K562 (cell line): ENCODE data around the gene PPP4R1. TPM values are rescaled to one million over a fixed set of nuclear protein-coding genes. Genes with fewer than 3 reads are reported as not detected.
A peak's percentile ranks its signal among the peaks of the same experiment; 100 is the strongest.

ENCODE experiments used
- DDX20 ChIP-seq: fragments of 450-650 bp; IDR thresholded peaks from 2 replicates; pipeline ENCODE4 v1.6.1; 2016; ENCODE audit warnings: missing genetic modification characterization, low read depth, mild to moderate bottlenecking, missing compliant biosample characterization, moderate library complexity
- E2F4 ChIP-seq: sonication (generic); formaldehyde crosslinking; IDR thresholded peaks from 2 replicates; pipeline ENCODE4 v1.8.0; 2022; ENCODE audit warnings: mild to moderate bottlenecking, low read depth, missing genetic modification reagents
- EP400 ChIP-seq: fragments of 450-650 bp; IDR thresholded peaks from 2 replicates; pipeline ENCODE4 v1.6.1; 2017; ENCODE audit warnings: antibody characterized with exemption, mild to moderate bottlenecking, moderate library complexity
- ETV6 ChIP-seq, 3 experiments: fragments of 150-350 bp in 1 of 3; sonication (generic) in 1 of 3; formaldehyde crosslinking in 1 of 3; IDR thresholded peaks; 2 replicates each; pipeline versions ENCODE4 v1.6.1 to v1.8.0; 2014 to 2022; ENCODE audit warnings: borderline replicate concordance in 2 of 3, low read depth in 2 of 3, antibody characterized with exemption in 1 of 3, low read length in 1 of 3, mild to moderate bottlenecking in 1 of 3, missing genetic modification reagents in 1 of 3
- NR2C1 ChIP-seq, 2 experiments: fragments of 450-650 bp; IDR thresholded peaks; 2 replicates each; pipeline ENCODE4 v1.6.1; 2017; ENCODE audit warnings: mild to moderate bottlenecking in 2 of 2, antibody characterized with exemption in 1 of 2, inconsistent platforms in 1 of 2, missing compliant biosample characterization in 1 of 2, missing genetic modification characterization in 1 of 2
- POLR2AphosphoS2 ChIP-seq: IDR thresholded peaks from 2 replicates; pipeline ENCODE4 v1.6.1; 2012; ENCODE audit warnings: low read length, improper control_type of control experiment
- RBM17 ChIP-seq: fragments of 200-400 bp; formaldehyde crosslinking; IDR thresholded peaks from 2 replicates; pipeline ENCODE4 v1.6.1; 2017; ENCODE audit warnings: low read depth, mild to moderate bottlenecking, low read length, borderline replicate concordance
- RUNX1 ChIP-seq: sonication (generic); IDR thresholded peaks from 2 replicates; pipeline ENCODE4 v1.6.1; 2016; ENCODE audit warnings: antibody characterized with exemption, low read depth
- THRB ChIP-seq: fragments of 450-650 bp; formaldehyde crosslinking; conservative IDR thresholded peaks from 2 replicates; pipeline ENCODE4 v1.4.0; 2022; ENCODE audit warnings: mild to moderate bottlenecking, missing genetic modification characterization
- ZBTB17 ChIP-seq: fragments of 450-650 bp; formaldehyde crosslinking; IDR thresholded peaks from 2 replicates; pipeline ENCODE4 v1.4.0; 2020; ENCODE audit warnings: mild to moderate bottlenecking
- ZNF449 ChIP-seq: fragments of 250-450 bp; sonication (Bioruptor Pico); IDR thresholded peaks from 2 replicates; pipeline ENCODE4 v1.8.0; 2022; ENCODE audit warnings: moderate library complexity, mild to moderate bottlenecking, inconsistent platforms
- ZNF766 ChIP-seq: fragments of 200-800 bp; sonication (Bioruptor generic); conservative IDR thresholded peaks from 2 replicates; pipeline ENCODE4 v1.6.1; 2016; ENCODE audit warnings: missing genetic modification characterization, missing compliant biosample characterization
- polyA plus RNA-seq, 8 experiments: library from polyadenylated mRNA; depleted of rRNA in 4 of 8; stranded (reverse) in 5 of 8; unstranded in 3 of 8; fragments of >200 nt; fragmentation: Nextera tagmentation in 2 of 8; fragmentation: Illumina TruSeq in 1 of 8; extraction: Ambion mirVana in 2 of 8; extraction: Trizol in 1 of 8; gene quantifications; 2 replicates each; pipeline versions ENCODE4 v1.2.1 to v1.2.3, GENCODE V29; 2011 to 2014; ENCODE audit warnings: inconsistent platforms in 1 of 8, missing spikeins in 1 of 8
- total RNA-seq, 7 experiments: library from RNA; depleted of rRNA in 6 of 7; stranded (reverse); fragments of >200 nt in 6 of 7; fragmentation: Illumina TruSeq in 2 of 7; extraction: Trizol in 2 of 7; gene quantifications; 2 replicates each; pipeline versions ENCODE4 v1.2.1 to v1.2.3, GENCODE V29; 2011 to 2021; ENCODE audit warnings: low replicate concordance in 1 of 7
- TF ChIP-seq, protein P1 (sequence below), 2 experiments: fragments of 450-650 bp; IDR thresholded peaks; 2 replicates each; pipeline ENCODE4 v1.6.1; 2018; ENCODE audit warnings: mild to moderate bottlenecking in 2 of 2, low read depth in 1 of 2; ENCODE audit not compliant: partially characterized antibody in 2 of 2
- TF ChIP-seq, protein P2 (sequence below), 2 experiments: fragments of 250-450 bp in 1 of 2; fragments of 450-650 bp in 1 of 2; sonication (Bioruptor Pico) in 1 of 2; IDR thresholded peaks; 2 replicates each; pipeline versions ENCODE4 v1.6.1 to v1.8.0; 2016 to 2021; ENCODE audit warnings: mild to moderate bottlenecking in 2 of 2, moderate library complexity in 2 of 2, missing compliant biosample characterization in 1 of 2, missing genetic modification characterization in 1 of 2
- TF ChIP-seq, protein P3 (sequence below): fragments of 250-450 bp; sonication (Bioruptor Pico); IDR thresholded peaks from 2 replicates; pipeline ENCODE4 v1.8.0; 2021; ENCODE audit warnings: moderate library complexity, mild to moderate bottlenecking, inconsistent platforms

The PPP4R1 gene
- total and polyA plus RNA-seq, 9 of the 15 experiments (the other 6 are each of a cell fraction or from before 2014, with no cell fraction given), result 23.5 to 136 (median 84.5) TPM

DNA sequence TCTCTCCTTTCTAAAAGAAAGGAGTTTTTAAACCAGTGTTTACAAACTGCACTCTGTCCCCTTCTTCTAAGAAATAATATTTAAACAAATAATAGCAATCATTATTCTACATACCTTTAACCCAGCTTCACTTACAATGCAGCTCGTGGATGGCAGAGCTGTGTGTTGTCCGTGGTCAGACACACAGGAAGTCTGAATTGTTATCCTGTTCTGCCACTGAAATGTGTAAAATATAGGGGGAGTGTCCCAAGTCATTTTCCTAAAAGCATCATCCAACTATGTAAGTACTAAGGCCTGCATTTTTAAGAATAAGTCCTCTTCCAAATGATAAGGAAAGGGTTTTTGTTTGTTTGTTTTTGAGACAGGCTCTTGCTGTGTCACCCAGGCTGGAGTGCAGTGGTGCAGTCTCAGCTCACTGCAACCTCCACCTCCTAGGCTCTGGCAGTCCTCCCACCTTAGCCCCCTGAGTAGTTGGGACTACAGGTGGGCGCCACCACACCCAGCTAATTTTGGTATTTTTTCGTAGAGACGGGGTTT, 2.7 kb upstream of the PPP4R1 start (continued):
- TF ChIP-seq THRB (no peak), ZNF766 (CRISPR knock-in tag) (0 out of 2 replicates have a peak, but pooled peaks have one; percentile 38), RBM17 (no peak), DDX20 (tag) (no peak), NR2C1 (IDR thresholded peaks at IDR 0.05) (no peak), NR2C1 (tag; IDR thresholded peaks at IDR 0.05) (no peak), E2F4 (CRISPR knock-in tag) (no peak), ZNF449 (CRISPR knock-in tag) (no peak), ZBTB17 (CRISPR knock-in tag) (peak; percentile 15; the same call in 1 of the 2 replicates), RUNX1 (no peak), POLR2AphosphoS2 (no peak), EP400 (no peak), ETV6 (IDR thresholded peaks at IDR 0.05; ENCODE audit: borderline replicate concordance in 1 of 2, low read depth in 2 of 2, low read length in 1 of 2) (no peak), ETV6 (CRISPR knock-in tag; IDR thresholded peaks at IDR 0.05; ENCODE audit: borderline replicate concordance) (no peak)
- TF ChIP-seq, protein P1, sequence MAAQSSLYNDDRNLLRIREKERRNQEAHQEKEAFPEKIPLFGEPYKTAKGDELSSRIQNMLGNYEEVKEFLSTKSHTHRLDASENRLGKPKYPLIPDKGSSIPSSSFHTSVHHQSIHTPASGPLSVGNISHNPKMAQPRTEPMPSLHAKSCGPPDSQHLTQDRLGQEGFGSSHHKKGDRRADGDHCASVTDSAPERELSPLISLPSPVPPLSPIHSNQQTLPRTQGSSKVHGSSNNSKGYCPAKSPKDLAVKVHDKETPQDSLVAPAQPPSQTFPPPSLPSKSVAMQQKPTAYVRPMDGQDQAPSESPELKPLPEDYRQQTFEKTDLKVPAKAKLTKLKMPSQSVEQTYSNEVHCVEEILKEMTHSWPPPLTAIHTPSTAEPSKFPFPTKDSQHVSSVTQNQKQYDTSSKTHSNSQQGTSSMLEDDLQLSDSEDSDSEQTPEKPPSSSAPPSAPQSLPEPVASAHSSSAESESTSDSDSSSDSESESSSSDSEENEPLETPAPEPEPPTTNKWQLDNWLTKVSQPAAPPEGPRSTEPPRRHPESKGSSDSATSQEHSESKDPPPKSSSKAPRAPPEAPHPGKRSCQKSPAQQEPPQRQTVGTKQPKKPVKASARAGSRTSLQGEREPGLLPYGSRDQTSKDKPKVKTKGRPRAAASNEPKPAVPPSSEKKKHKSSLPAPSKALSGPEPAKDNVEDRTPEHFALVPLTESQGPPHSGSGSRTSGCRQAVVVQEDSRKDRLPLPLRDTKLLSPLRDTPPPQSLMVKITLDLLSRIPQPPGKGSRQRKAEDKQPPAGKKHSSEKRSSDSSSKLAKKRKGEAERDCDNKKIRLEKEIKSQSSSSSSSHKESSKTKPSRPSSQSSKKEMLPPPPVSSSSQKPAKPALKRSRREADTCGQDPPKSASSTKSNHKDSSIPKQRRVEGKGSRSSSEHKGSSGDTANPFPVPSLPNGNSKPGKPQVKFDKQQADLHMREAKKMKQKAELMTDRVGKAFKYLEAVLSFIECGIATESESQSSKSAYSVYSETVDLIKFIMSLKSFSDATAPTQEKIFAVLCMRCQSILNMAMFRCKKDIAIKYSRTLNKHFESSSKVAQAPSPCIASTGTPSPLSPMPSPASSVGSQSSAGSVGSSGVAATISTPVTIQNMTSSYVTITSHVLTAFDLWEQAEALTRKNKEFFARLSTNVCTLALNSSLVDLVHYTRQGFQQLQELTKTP (IDR thresholded peaks at IDR 0.05; ENCODE audit: low read depth in 1 of 2, partially characterized antibody in 2 of 2), result no peak
- TF ChIP-seq, protein P2, sequence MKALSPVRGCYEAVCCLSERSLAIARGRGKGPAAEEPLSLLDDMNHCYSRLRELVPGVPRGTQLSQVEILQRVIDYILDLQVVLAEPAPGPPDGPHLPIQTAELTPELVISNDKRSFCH (CRISPR knock-in tag; IDR thresholded peaks at IDR 0.05), result no peak
- TF ChIP-seq, protein P2 (tag; IDR thresholded peaks at IDR 0.05), result no peak
- TF ChIP-seq, protein P3, sequence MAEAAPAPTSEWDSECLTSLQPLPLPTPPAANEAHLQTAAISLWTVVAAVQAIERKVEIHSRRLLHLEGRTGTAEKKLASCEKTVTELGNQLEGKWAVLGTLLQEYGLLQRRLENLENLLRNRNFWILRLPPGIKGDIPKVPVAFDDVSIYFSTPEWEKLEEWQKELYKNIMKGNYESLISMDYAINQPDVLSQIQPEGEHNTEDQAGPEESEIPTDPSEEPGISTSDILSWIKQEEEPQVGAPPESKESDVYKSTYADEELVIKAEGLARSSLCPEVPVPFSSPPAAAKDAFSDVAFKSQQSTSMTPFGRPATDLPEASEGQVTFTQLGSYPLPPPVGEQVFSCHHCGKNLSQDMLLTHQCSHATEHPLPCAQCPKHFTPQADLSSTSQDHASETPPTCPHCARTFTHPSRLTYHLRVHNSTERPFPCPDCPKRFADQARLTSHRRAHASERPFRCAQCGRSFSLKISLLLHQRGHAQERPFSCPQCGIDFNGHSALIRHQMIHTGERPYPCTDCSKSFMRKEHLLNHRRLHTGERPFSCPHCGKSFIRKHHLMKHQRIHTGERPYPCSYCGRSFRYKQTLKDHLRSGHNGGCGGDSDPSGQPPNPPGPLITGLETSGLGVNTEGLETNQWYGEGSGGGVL, result no peak
